ENCODE measurements around the gene MED27.

- TF ChIP-seq POLR2A (IDR thresholded peaks at IDR 0.05; ENCODE audit: low read depth, low read length) (no peak), POLR2AphosphoS5 (IDR thresholded peaks at IDR 0.05; ENCODE audit: low read depth, low read length) (no peak), TAF1 (IDR thresholded peaks at IDR 0.05; ENCODE audit: borderline replicate concordance, low read depth, low read length) (no peak)
Observed at GRCh38 chr9:131840220-131840619, 239.4 kb downstream of the MED27 start.

All from GM12892 (cell line).